RPMI8226 (cell line): Measurements from ENCODE around the gene ZNF146.
A peak's percentile ranks its signal among the peaks of the same experiment; 100 is the strongest.
"Not testable (repeated sequence)": the region's sequence is repeated elsewhere in the genome, so short reads cannot be mapped to it uniquely, and the experiment has no call there.

Experiments
- DNase-seq: peaks from one replicate; pipeline ENCODE4 v3.0.0-alpha.2; 2015

The ZNF146 gene

GRCh38 chr19:36236304-36236945, 21.5 kb downstream of the ZNF146 start:
- no peak for DNase-seq

GRCh38 chr19:36236946-36237310, 22.0 kb downstream of the ZNF146 start:
- no peak for DNase-seq

DNA sequence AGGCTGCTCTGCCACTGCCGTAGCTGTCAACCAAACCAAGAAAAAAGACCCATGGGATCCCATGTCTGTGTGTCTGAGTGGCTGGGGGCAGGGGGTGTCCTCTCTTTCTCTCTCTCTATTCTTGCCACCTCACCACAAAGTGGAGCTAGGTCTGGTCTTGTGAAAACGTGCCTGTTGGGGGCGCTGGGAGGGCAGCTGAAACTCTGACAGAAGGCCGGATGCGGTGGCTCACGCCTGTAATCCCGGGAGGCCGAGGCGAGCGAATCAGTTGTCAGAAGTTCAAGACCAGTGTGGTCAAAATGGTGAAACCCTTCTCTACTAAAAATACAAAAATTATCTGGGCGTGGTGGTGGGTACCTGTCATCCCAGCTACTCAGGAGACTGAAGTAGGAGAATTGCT, 29.2 kb downstream of the ZNF146 start:
- DNase-seq = no peak

DNA sequence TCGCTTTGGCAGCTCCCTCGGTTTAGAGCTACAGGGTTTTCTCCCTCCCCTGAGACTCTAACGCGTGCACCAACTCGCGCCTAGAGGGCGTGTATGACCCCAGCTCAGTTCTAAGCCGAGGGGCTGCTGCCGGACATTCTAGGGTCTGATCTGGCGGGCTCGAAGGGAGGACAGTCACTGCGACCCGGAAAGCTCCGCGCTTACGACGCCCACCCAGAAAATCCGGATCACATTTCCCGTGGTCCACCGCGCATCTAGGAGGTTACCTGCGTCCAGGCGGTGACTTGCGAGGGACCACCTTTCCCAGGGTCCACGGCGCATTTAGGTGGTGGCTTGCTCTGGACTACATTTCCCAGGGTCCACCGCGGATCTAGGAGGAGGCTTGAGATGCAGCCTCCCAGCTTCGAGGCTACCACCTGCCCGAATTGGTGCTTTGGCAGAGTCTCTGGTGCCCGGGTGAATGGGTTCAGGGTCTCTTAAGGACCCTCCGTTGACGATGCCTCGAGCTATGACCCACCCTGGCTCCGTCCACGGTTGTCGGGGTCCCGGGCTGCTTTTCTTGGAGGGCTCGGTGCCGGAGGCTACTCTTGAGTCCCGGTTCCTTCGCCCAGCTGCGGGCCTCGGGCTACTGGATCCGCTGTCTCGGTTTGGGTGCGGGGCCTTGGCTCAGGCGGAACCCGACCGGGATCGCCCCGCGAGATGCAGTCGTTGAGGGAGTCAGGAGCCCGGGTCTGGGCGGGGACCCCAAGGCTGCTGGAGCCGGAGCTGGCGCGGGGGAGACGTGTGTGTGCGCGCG, 30.5 kb downstream of the ZNF146 start:
- DNase-seq = no peak

DNA sequence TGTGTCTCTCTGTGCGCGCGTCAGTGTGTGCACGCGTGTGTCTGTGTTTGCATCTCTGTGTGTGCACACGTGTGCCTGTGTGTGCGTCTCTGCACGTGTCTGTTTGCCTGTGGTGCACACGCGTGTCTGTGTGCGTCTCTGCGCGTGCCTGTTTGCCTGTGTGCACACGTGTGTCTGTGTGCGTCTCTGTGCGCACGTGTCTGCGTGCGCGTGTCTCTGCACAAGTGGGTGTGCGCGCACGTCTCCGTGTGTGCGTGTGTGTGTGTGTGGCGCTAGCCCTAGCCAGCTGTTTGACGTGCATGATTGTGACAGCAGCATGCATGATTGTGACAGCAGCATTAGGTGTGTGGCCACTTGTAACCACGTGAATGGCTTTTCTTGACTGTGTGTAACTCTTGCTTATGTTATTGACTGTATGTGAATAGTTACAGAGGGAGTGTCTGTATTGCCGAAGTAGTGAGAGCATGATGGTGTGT, 31.1 kb downstream of the ZNF146 start:
- no peak for DNase-seq

DNA sequence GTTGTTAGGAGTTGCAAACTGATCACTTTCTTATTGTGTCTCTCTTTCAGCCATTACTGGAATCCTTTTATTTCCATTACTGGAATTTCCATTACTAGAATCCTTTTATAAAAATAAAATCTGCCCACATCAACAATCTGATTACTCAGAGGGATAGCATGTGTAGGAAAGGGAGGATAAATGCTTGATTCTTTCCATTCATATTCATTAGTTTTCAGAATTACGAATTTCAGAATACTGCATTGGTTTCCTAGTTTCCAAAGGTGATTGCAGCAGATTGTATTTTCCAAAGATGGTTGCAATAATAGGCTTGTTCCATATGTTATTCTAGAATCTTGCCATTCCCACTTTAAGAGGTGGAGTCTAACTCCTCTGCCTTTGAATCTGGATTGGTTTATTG, 37.1 kb downstream of the ZNF146 start:
- DNase-seq = no peak

DNA sequence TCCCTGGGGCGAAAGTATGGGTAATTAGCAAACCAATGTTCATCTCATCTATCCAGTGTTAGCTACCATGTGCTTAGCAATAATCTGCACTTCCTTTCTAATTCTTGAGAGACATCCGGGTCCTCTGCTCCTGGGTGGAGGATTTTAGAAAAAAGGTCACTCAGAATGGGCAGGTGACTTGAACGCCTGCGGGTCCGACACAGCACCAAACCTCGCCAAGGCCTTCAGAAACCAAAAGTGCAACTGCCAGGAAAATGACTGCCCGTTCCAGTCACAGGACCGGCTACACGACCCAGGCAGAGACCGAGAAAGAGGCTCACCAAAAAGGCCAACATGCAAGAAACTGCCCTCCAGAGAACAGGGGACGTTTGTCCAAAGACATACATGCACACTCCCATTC, 39.9 kb downstream of the ZNF146 start:
- no peak for DNase-seq

DNA sequence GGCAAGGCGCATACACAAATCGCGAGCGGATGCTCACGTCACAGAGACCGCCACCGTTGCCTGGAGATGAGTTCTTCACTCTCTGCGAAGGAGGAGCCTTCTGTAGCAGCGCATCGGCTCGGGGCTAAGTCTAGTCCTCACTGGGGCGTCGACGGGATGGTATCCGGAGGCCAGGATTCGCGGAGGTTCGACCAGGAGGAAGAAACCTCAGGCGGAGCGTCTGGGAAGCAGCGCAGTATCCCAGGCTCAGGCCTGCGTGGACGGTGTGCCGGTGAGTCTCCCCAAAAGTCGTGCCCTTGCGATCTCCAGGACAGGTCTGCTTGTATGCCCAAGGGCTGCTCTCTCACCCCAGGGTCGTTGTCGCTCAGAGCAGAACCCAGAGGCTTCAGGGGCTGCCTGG, 40.4 kb downstream of the ZNF146 start:
- peak; percentile 7 for DNase-seq

DNA sequence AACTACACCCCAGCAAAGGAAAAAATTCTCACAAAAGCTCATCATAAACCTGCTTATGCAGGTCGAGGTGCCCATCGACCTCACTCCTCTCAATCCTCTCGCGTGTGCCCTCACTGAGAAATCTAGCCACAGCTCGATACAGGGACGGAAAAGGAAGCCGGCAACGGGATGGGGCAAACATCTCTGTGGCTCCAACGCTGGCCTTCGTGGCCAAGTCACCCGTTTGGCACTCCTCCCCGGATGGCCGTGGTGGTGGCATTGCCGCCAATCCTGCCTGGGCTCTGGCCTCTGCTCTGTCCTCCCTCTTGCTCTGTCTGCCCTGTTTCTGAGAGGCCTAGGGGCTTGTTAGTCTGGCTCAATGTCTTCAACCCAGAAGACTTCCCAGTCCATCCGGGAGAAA, 41.2 kb downstream of the ZNF146 start:
- DNase-seq = no peak

DNA sequence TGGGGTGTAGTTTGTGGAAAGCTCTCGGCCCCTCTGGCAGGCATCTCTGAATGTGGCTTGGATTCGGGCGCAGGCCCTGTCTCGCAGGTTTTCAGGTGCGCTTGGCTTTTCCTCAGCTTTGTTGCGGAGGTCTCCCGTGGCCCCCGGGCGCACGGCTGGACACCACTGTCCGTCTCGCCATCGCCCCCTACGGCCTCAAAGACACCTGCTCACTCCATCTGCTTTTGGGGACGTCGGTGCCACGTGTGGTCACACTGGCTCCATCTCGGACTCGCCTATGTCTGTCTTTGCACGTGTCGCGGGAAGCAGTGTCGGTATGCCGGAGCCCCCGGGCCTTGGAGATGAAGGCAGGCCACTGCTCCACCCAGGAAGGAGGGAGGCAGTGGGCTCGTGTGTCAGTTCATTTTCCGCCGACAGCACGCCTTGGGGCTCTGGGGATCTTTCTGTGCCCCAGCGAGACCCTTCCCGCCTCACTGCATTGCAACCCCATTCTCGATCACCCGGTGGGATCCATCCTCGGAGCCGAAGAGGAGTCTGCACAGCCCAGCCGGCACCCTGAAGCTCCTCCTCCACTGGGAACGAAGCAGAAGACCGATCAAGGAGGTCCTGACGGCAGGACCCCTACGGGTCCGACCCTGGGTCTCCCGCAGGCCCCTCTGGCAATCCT, 42.1 kb downstream of the ZNF146 start:
- DNase-seq = no peak

GRCh38 chr19:36257520-36257876, 42.6 kb downstream of the ZNF146 start:
- no peak for DNase-seq

DNA sequence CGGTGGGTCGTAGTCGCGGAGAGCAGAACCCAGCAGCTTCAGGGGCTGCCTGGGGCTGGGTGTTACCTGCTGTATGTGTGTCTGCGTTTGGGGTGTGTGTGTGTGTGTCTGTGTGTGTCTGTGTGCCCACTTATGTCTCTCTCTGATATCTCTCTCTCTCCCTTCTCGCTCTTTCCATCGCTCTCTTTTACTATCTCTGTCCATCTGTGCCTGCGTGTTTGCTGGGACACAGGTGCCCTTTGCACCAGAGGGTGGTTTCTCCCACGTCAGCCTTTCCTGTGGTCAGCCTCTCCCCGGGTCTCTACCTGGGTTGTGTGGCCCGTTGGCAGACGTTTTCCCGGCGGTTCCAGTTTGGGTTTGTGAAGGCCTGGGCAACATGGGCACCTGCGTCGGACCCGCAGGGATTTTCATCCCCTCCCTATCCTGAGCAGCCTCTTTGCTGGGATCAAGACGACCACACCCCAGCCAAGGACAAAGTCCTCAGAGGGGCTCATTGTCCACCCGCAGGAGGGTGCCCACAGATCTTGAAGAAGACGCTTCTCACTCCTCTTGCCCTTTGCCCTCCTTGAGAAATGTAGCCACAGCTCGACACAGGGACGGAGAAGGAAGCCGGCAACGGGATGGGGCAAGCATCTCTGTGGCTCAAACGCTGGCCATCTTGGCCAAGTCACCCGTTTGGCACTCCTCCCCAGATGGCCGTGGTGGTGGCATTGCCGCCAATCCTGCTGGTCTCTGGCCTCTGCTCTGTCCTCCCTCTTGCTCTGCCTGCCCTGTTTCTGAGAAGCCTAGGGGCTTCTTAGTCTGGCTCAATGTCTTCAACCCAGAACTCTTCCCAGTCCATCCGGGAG, 43.3 kb downstream of the ZNF146 start:
- DNase-seq = no peak

DNA sequence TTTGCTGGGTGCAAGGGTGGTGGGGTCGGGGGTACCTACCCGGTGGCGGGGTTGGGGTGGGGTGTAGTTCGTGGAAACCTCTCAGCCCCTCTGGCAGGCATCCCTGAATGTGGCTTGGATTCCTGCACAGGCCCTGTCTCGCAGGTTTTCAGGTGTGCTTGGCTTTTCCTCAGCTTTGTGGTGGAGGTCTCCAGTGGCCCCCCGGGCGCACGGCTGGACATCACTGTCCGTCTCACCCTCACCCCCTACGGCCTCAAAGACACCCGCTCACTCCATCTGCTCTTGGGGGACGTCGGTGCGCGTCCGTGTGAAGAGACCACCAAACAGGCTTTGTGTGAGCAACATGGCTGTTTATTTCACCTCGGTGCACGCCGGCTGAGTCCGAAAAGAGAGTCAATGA, 44.3 kb downstream of the ZNF146 start:
- no peak for DNase-seq

DNA sequence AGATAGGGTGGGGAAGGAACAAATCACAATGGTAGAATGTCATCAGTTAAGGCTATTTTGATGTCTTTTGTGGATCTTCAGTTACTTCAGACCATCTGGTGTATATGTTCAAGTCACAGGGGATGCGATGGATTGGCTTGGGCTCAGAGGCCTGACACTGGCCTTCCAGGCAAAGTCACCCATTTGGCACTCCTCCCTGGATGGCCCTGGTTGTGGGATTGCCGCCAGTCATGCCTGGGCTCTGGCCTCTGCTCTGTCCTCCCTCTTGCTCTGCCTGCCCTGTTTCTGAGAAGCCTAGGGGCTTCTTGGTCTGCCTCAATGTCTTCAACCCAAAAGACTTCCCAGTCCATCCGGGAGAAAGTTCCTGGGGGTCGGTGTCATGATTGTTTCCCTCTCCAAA, 50.2 kb downstream of the ZNF146 start:
- DNase-seq = no peak

DNA sequence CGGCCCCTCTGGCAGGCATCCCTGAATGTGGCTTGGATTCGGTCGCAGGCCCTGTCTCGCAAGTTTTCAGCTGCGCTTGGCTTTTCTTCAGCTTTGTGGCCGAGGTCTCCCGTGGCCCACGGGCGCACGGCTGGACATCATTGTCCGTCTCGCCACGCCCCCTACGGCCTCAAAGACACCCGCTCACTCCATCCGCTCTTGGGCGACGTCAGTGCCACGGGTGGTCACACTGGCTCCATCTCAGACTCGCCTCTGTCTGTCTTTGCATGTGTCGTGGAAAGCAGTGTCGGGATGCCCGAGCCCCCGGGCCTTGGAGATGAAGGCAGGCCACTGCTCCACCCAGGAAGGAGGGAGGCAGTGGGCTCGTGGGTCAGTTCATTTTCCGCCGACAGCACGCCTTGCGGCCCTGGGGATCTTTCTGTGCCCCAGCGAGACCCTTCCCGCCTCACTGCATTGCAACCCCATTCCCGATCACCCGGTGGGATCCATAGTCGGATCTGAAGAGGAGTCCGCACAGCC, 51.0 kb downstream of the ZNF146 start:
- no peak for DNase-seq

GRCh38 chr19:36266375-36266961, 51.6 kb downstream of the ZNF146 start:
- no peak for DNase-seq

DNA sequence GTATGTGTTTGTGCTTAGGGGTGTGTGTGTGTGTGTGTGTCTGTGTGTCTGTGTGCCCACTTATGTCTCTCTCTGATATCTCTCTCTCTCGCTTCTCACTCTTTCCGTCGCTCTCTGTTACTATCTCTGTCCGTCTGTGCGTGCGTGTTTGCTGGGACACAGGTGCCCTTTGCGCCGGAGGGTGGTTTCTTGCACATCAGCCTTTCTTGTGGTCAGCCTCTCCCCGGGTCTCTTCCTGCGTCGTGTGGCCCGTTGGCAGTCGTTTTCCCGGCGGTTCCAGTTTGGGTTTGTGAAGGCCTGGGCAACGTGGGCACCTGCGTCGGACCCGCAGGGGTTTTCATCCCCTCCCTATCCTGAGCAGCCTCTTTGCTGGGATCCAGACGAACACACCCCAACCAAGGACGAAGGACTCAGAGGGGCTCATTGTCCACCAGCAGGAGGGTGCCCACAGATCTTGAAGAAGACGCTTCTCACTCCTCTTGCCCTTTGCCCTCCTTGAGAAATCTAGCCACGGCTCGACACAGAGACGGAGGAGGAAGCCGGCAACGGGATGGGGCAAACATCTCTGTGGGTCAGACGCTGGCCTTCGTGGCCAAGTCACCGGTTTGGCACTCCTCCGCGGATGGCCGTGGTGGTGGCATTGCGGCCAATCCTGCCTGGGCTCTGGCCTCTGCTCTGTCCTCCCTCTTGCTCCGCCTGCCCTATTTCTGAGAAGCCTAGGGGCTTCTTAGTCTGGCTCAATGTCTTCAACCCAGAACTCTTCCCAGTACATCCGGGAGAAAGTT, 52.3 kb downstream of the ZNF146 start:
- no peak for DNase-seq

DNA sequence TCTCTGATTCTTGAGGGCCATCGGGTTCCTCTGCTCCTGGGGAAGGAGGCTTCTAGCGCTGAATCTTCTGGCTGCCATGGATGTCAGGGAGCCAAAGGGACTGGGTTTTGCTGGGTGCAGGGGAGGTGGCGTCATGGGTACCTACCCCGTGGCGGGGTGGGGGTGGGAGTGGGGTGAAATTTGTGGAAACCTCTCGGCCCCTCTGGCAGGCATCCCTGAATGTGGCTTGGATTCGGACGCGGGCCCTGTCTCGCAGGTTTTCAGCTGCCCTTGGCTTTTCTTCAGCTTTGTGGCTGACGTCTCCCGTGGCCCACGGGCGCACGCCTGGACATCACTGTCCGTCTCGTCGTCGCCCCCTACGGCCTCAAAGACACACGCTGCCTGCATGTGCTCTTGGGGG, 53.2 kb downstream of the ZNF146 start:
- DNase-seq = not testable (repeated sequence)

DNA sequence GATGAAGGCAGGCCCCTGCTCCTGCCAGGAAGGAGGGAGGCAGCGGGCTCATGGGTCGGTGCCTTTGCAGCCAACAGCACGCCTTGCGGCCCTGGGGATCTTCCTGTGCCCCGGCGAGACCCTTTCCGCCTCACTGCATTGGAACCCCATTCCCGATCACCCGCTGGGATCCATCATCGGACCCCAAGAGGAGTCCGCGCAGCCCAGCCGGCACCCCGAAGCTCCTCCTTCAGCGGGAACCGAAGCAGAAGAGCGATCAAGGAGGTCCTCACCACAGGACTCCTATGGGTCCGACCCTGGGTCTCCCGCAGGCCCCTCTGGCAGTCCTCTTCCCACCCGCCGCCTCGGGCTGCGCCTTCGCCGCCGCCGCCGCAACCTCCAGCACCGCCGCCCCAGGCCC, 53.7 kb downstream of the ZNF146 start:
- DNase-seq = not testable (repeated sequence)

DNA sequence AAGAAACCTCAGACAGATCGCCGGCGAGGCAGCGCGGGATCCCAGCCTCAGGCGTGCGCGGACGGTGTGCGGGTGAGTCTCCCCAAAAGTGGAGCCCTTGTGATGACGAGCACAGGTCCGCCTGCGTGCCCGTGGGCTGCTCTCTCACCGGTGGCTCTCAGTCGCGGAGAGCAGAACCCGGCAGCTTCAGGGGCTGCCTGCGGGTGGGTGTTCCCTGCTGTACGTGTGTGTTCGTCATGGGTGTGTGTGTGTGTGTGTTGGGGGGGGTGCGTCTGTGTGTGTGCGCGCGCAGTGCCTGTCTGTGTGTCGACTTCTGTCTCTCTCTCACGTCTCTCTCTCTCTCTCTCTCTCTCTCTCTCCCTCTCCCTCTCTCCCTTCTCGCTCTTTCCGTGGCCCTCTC, 54.4 kb downstream of the ZNF146 start:
- DNase-seq = not testable (repeated sequence)
